MM.1S (cell line): Measurements from ENCODE around the gene BMPR1A.
A peak's percentile ranks its signal among the peaks of the same experiment; 100 is the strongest.

Experiments
- DNase-seq: peaks from one replicate; pipeline ENCODE4 v3.0.0-alpha.2; 2015
- H2AFZ ChIP-seq: fragments of 300-600 bp; sonication (generic); 2 replicates; pipeline ENCODE4 v1.6.0; 2016; ENCODE audit warnings: antibody characterized with exemption, low read length
- H3F3A ChIP-seq: fragments of 300-600 bp; sonication (generic); 2 replicates; pipeline ENCODE4 v1.6.1; 2016; ENCODE audit warnings: mild to moderate bottlenecking, antibody characterized with exemption, low read length, moderate library complexity, mixed read lengths; ENCODE audit not compliant: insufficient read depth
- H3K27ac ChIP-seq: fragments of 300-600 bp; sonication (generic); 2 replicates; pipeline ENCODE4 v1.5.1; 2016; ENCODE audit warnings: mild to moderate bottlenecking, low read length
- H3K27me3 ChIP-seq: fragments of 300-600 bp; sonication (generic); replicated peaks from 2 replicates; pipeline ENCODE4 v1.6.0; 2016; ENCODE audit warnings: low read length; ENCODE audit not compliant: insufficient read depth
- H3K36me3 ChIP-seq: fragments of 300-600 bp; sonication (generic); replicated peaks from 2 replicates; pipeline ENCODE4 v1.6.1; 2016; ENCODE audit warnings: mild to moderate bottlenecking, low read length, mixed read lengths; ENCODE audit not compliant: insufficient read depth
- H3K4me1 ChIP-seq: fragments of 300-600 bp; sonication (generic); 2 replicates; pipeline ENCODE4 v1.6.1; 2016; ENCODE audit warnings: low read length, mixed read lengths
- H3K4me2 ChIP-seq: fragments of 300-600 bp; sonication (generic); 2 replicates; pipeline ENCODE4 v1.6.0; 2016; ENCODE audit warnings: low read depth, low read length
- H3K4me3 ChIP-seq: fragments of 300-600 bp; sonication (generic); 2 replicates; pipeline ENCODE4 v1.5.1; 2016; ENCODE audit warnings: low read length, mixed read lengths
- H3K79me2 ChIP-seq: fragments of 300-600 bp; sonication (generic); 2 replicates; pipeline ENCODE4 v1.6.1; 2016; ENCODE audit warnings: mixed run types, low read length, mixed read lengths
- H3K9ac ChIP-seq: fragments of 300-600 bp; sonication (generic); 2 replicates; pipeline ENCODE4 v1.6.1; 2016; ENCODE audit warnings: low read length, mixed read lengths
- H3K9me2 ChIP-seq: fragments of 300-600 bp; sonication (generic); replicated peaks from 2 replicates; pipeline ENCODE4 v1.6.1; 2016; ENCODE audit warnings: mild to moderate bottlenecking, low read length, mixed read lengths; ENCODE audit not compliant: insufficient read depth
- H3K9me3 ChIP-seq: fragments of 300-600 bp; sonication (generic); replicated peaks from 2 replicates; pipeline ENCODE4 v1.6.1; 2016; ENCODE audit warnings: mild to moderate bottlenecking, low read length, mixed read lengths; ENCODE audit not compliant: insufficient read depth
- H4K20me1 ChIP-seq: fragments of 300-600 bp; sonication (generic); 2 replicates; pipeline ENCODE4 v1.6.1; 2016; ENCODE audit warnings: mild to moderate bottlenecking, low read length, moderate library complexity, mixed read lengths; ENCODE audit not compliant: insufficient read depth
- EZH2 ChIP-seq: fragments of 300-600 bp; sonication (generic); optimal IDR thresholded peaks from 2 replicates; pipeline ENCODE3; 2017; ENCODE audit warnings: low read depth, mild to moderate bottlenecking, antibody characterized with exemption, low read length, mixed read lengths
- EZH2phosphoT487 ChIP-seq: fragments of 300-600 bp; sonication (generic); IDR thresholded peaks from 2 replicates; pipeline ENCODE4 v1.6.1; 2018; ENCODE audit warnings: antibody characterized with exemption, low read length
- TF ChIP-seq, protein P1 (sequence below): fragments of 300-600 bp; sonication (generic); IDR thresholded peaks from 2 replicates; pipeline ENCODE4 v1.5.1; 2016; ENCODE audit warnings: antibody characterized with exemption, low read length, mixed read lengths

BMPR1A gene

GRCh38 chr10:86756511-86757112 is at the start of gene BMPR1A:
Gene BMPR1A, plus strand, starts transcription at chr10:86756619. Its CDS starts 119,400 bp downstream, at chr10:86876019.
- H3K79me2 ChIP-seq = peaks cover 17% of the 10 kb centered on the region
- no peak within 1 kb of the TSS for H3K27ac ChIP-seq
- H3K4me2 ChIP-seq = peak within 1 kb of the TSS; percentile 96
- peak within 1 kb of the TSS; percentile 72 for H3K9ac ChIP-seq
- no peaks in the 10 kb centered on the region; the same call in none of the 2 replicates for H3K27me3 ChIP-seq
- no peaks in the 10 kb centered on the region for H3K9me2 ChIP-seq
- TF ChIP-seq, protein P1, sequence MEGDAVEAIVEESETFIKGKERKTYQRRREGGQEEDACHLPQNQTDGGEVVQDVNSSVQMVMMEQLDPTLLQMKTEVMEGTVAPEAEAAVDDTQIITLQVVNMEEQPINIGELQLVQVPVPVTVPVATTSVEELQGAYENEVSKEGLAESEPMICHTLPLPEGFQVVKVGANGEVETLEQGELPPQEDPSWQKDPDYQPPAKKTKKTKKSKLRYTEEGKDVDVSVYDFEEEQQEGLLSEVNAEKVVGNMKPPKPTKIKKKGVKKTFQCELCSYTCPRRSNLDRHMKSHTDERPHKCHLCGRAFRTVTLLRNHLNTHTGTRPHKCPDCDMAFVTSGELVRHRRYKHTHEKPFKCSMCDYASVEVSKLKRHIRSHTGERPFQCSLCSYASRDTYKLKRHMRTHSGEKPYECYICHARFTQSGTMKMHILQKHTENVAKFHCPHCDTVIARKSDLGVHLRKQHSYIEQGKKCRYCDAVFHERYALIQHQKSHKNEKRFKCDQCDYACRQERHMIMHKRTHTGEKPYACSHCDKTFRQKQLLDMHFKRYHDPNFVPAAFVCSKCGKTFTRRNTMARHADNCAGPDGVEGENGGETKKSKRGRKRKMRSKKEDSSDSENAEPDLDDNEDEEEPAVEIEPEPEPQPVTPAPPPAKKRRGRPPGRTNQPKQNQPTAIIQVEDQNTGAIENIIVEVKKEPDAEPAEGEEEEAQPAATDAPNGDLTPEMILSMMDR = no peak
- no peak for TF ChIP-seq EZH2
- no peak for TF ChIP-seq EZH2phosphoT487
- peaks cover 19% of the 10 kb centered on the region for H3K4me1 ChIP-seq
- peak within 1 kb of the TSS; percentile 91 for H3K4me3 ChIP-seq
- H3F3A ChIP-seq = peaks cover 5% of the 10 kb centered on the region; the same call in 1 of the 2 replicates
- no peaks in the 10 kb centered on the region for H4K20me1 ChIP-seq
- peak within 1 kb of the TSS; percentile 99 for H2AFZ ChIP-seq
- no peak for DNase-seq
- H3K36me3 ChIP-seq = no peaks in the 10 kb centered on the region
- H3K9me3 ChIP-seq = no peaks in the 10 kb centered on the region

DNA sequence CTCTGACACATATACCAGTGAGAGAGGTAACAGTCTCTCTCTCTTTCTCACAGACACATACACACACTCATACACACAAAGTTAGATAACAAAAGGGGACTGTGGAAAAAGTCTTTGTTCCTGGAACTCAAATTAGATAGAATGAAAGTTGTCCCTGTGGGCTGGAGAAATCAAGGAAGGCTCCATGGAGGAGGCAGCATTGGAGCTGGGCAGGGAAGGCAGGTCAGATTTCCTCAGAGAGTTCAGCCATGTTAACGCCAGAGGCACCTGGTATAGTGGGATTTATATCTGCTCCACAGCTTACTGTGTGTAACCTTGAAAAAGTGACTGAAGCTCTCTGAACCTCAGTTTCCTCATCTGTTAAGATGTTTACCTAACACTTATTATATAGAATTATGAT is 49.4 kb upstream of the BMPR1A start:
- H3K9me2 ChIP-seq = no peaks in the 10 kb centered on the region
- no peak overlapping the region for H2AFZ ChIP-seq
- H3K9me3 ChIP-seq = no peaks in the 10 kb centered on the region
- no peak for TF ChIP-seq EZH2
- H3K27ac ChIP-seq = no peak overlapping the region
- H3K79me2 ChIP-seq = no peaks in the 10 kb centered on the region
- H3K4me3 ChIP-seq = no peak overlapping the region
- no peak for DNase-seq
- H3K36me3 ChIP-seq = no peaks in the 10 kb centered on the region
- no peak overlapping the region for H3K9ac ChIP-seq
- no peak overlapping the region for H3K4me2 ChIP-seq
- peaks cover 2% of the 10 kb centered on the region; the same call in 1 of the 2 replicates for H3F3A ChIP-seq
- H4K20me1 ChIP-seq = no peaks in the 10 kb centered on the region
- no peaks in the 10 kb centered on the region for H3K27me3 ChIP-seq
- peaks cover 3% of the 10 kb centered on the region; the same call in 1 of the 2 replicates for H3K4me1 ChIP-seq

- no peak overlapping the region for H3K4me3 ChIP-seq
- no peak overlapping the region for H3K4me2 ChIP-seq
- H3K9ac ChIP-seq = no peak overlapping the region
- H3F3A ChIP-seq = peaks cover 4% of the 10 kb centered on the region; the same call in 1 of the 2 replicates
- H3K36me3 ChIP-seq = no peaks in the 10 kb centered on the region
- TF ChIP-seq EZH2 = no peak
- no peak for TF ChIP-seq EZH2phosphoT487
- TF ChIP-seq, protein P1 = no peak
- no peaks in the 10 kb centered on the region for H3K9me3 ChIP-seq
- no peak overlapping the region for H2AFZ ChIP-seq
- no peaks in the 10 kb centered on the region for H3K27me3 ChIP-seq
- H3K4me1 ChIP-seq = peaks cover 3% of the 10 kb centered on the region; the same call in 1 of the 2 replicates
- no peaks in the 10 kb centered on the region for H4K20me1 ChIP-seq
- no peaks in the 10 kb centered on the region for H3K9me2 ChIP-seq
- H3K27ac ChIP-seq = no peak overlapping the region
- no peaks in the 10 kb centered on the region for H3K79me2 ChIP-seq
- no peak for DNase-seq
Observed at GRCh38 chr10:86707505-86707904, 48.9 kb upstream of the BMPR1A start.
